ENCODE measurements around the gene HOXC9.

Gene HOXC9

GRCh38 chr12:53997204-53998109 lies 2.5 kb upstream of the HOXC9 start (continued):
- TF ChIP-seq ZNF311 (tag by site-specific recombination; IDR thresholded peaks at IDR 0.05; ENCODE audit: borderline replicate concordance): no peak
- no peak for TF ChIP-seq ZNF19 (tag by site-specific recombination; IDR thresholded peaks at IDR 0.05; ENCODE audit: low read depth)
- no peak; the same call in 1 of the 2 replicates for TF ChIP-seq ZBTB11 (tag by site-specific recombination; conservative IDR thresholded peaks at IDR 0.05; ENCODE audit: low read depth)
- TF ChIP-seq ZNF132 (tag by site-specific recombination; IDR thresholded peaks at IDR 0.05; ENCODE audit: borderline replicate concordance): no peak
- TF ChIP-seq KLF1 (tag by site-specific recombination; IDR thresholded peaks at IDR 0.05): 0 out of 2 replicates have a peak, but pooled peaks have one; percentile 18
- no peak for TF ChIP-seq ZNF223 (tag by site-specific recombination; IDR thresholded peaks at IDR 0.05)
- TF ChIP-seq, protein P1, sequence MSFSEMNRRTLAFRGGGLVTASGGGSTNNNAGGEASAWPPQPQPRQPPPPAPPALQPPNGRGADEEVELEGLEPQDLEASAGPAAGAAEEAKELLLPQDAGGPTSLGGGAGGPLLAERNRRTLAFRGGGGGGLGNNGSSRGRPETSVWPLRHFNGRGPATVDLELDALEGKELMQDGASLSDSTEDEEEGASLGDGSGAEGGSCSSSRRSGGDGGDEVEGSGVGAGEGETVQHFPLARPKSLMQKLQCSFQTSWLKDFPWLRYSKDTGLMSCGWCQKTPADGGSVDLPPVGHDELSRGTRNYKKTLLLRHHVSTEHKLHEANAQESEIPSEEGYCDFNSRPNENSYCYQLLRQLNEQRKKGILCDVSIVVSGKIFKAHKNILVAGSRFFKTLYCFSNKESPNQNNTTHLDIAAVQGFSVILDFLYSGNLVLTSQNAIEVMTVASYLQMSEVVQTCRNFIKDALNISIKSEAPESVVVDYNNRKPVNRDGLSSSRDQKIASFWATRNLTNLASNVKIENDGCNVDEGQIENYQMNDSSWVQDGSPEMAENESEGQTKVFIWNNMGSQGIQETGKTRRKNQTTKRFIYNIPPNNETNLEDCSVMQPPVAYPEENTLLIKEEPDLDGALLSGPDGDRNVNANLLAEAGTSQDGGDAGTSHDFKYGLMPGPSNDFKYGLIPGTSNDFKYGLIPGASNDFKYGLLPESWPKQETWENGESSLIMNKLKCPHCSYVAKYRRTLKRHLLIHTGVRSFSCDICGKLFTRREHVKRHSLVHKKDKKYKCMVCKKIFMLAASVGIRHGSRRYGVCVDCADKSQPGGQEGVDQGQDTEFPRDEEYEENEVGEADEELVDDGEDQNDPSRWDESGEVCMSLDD (tag by site-specific recombination; IDR thresholded peaks at IDR 0.05): peak; percentile 42
- no peak for TF ChIP-seq ZNF146 (tag by site-specific recombination; IDR thresholded peaks at IDR 0.05)
- TF ChIP-seq ZNF433 (tag by site-specific recombination; IDR thresholded peaks at IDR 0.05; ENCODE audit: low read depth): no peak
- TF ChIP-seq, protein P2, sequence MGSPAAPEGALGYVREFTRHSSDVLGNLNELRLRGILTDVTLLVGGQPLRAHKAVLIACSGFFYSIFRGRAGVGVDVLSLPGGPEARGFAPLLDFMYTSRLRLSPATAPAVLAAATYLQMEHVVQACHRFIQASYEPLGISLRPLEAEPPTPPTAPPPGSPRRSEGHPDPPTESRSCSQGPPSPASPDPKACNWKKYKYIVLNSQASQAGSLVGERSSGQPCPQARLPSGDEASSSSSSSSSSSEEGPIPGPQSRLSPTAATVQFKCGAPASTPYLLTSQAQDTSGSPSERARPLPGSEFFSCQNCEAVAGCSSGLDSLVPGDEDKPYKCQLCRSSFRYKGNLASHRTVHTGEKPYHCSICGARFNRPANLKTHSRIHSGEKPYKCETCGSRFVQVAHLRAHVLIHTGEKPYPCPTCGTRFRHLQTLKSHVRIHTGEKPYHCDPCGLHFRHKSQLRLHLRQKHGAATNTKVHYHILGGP (tag by site-specific recombination; IDR thresholded peaks at IDR 0.05): no peak
- no peak for TF ChIP-seq ZNF16 (tag by site-specific recombination; IDR thresholded peaks at IDR 0.05; ENCODE audit: low read depth)
- TF ChIP-seq HOXD13 (CRISPR knock-in tag; IDR thresholded peaks at IDR 0.05; ENCODE audit: borderline replicate concordance): no peak
- no peak for TF ChIP-seq ZNF558 (tag by site-specific recombination; IDR thresholded peaks at IDR 0.05)
- no peak for TF ChIP-seq ZNF211 (tag by site-specific recombination; IDR thresholded peaks at IDR 0.05; ENCODE audit: low read depth)
- no peak for TF ChIP-seq ZNF214 (tag by site-specific recombination; IDR thresholded peaks at IDR 0.05; ENCODE audit: borderline replicate concordance)
- no peak for TF ChIP-seq OVOL3 (tag by site-specific recombination; IDR thresholded peaks at IDR 0.05)
- no peak for TF ChIP-seq ZNF248 (tag by site-specific recombination; IDR thresholded peaks at IDR 0.05)
- TF ChIP-seq SP2 (tag by site-specific recombination; IDR thresholded peaks at IDR 0.05): peak; percentile 38
- TF ChIP-seq WT1 (tag by site-specific recombination; IDR thresholded peaks at IDR 0.05): no peak; the same call in 1 of the 2 replicates
- peak; percentile 77 for TF ChIP-seq ZBTB8A (tag by site-specific recombination; IDR thresholded peaks at IDR 0.05)
- TF ChIP-seq ZNF138 (tag by site-specific recombination; IDR thresholded peaks at IDR 0.05; ENCODE audit: borderline replicate concordance): no peak
- peak; percentile 72 for TF ChIP-seq ZSCAN30 (tag by site-specific recombination; IDR thresholded peaks at IDR 0.05)
- no peak for TF ChIP-seq PBX3 (CRISPR knock-in tag; IDR thresholded peaks at IDR 0.05)
- TF ChIP-seq ZNF416 (tag by site-specific recombination; IDR thresholded peaks at IDR 0.05): no peak
- TF ChIP-seq ZNF23 (tag by site-specific recombination; IDR thresholded peaks at IDR 0.05; ENCODE audit: borderline replicate concordance): no peak
- TF ChIP-seq ZBTB48 (tag by site-specific recombination; IDR thresholded peaks at IDR 0.05): no peak; the same call in 1 of the 2 replicates
- TF ChIP-seq ZNF664 (tag by site-specific recombination; IDR thresholded peaks at IDR 0.05): no peak
- no peak for TF ChIP-seq GLIS1 (tag by site-specific recombination; IDR thresholded peaks at IDR 0.05)
- TF ChIP-seq, protein P3, sequence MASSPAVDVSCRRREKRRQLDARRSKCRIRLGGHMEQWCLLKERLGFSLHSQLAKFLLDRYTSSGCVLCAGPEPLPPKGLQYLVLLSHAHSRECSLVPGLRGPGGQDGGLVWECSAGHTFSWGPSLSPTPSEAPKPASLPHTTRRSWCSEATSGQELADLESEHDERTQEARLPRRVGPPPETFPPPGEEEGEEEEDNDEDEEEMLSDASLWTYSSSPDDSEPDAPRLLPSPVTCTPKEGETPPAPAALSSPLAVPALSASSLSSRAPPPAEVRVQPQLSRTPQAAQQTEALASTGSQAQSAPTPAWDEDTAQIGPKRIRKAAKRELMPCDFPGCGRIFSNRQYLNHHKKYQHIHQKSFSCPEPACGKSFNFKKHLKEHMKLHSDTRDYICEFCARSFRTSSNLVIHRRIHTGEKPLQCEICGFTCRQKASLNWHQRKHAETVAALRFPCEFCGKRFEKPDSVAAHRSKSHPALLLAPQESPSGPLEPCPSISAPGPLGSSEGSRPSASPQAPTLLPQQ (tag by site-specific recombination; IDR thresholded peaks at IDR 0.05): no peak
- no peak for TF ChIP-seq ZNF112 (tag by site-specific recombination; IDR thresholded peaks at IDR 0.05)
- peak; percentile 55 for TF ChIP-seq EGR2 (tag by site-specific recombination; IDR thresholded peaks at IDR 0.05; ENCODE audit: low read depth)

All from HEK293 (cell line).